Hepatocyte (in vitro differentiated cells): Measurements from ENCODE around the gene MBD6. TPM values are rescaled to one million over a fixed set of nuclear protein-coding genes. Genes with fewer than 3 reads are reported as not detected.
"Not testable (repeated sequence)": the region's sequence is repeated elsewhere in the genome, so short reads cannot be mapped to it uniquely, and the experiment has no call there.

Experiments used
- DNase-seq: peaks from one replicate; pipeline ENCODE4 v3.0.0-alpha.2; 2016; ENCODE audit warnings: low spot score
- H2AFZ ChIP-seq: fragments of 200-600 bp; sonication (generic); 2 replicates; pipeline ENCODE4 v1.6.0; 2016; ENCODE audit warnings: antibody characterized with exemption, mild to moderate bottlenecking
- H3K27ac ChIP-seq: fragments of 200-600 bp; sonication (generic); 2 replicates; pipeline ENCODE4 v1.5.1; 2016; ENCODE audit warnings: mild to moderate bottlenecking
- H3K27me3 ChIP-seq: fragments of 200-600 bp; sonication (generic); 2 replicates; pipeline ENCODE4 v1.6.1; 2016
- H3K36me3 ChIP-seq: fragments of 200-600 bp; sonication (generic); replicated peaks from 2 replicates; pipeline ENCODE4 v1.5.1; 2016; ENCODE audit warnings: low read depth; ENCODE audit not compliant: insufficient read depth
- H3K4me1 ChIP-seq: fragments of 200-600 bp; sonication (generic); 2 replicates; pipeline ENCODE4 v1.5.1; 2016; ENCODE audit warnings: mild to moderate bottlenecking, moderate library complexity; ENCODE audit not compliant: insufficient read depth
- H3K4me2 ChIP-seq: fragments of 200-600 bp; sonication (generic); 2 replicates; pipeline ENCODE4 v1.6.0; 2016
- H3K4me3 ChIP-seq: fragments of 200-600 bp; sonication (generic); 2 replicates; pipeline ENCODE4 v1.5.1; 2016; ENCODE audit warnings: mild to moderate bottlenecking
- H3K79me2 ChIP-seq: fragments of 200-600 bp; sonication (generic); 2 replicates; pipeline ENCODE4 v1.6.0; 2017; ENCODE audit warnings: mild to moderate bottlenecking
- H3K9me2 ChIP-seq: fragments of 200-600 bp; sonication (generic); replicated peaks from 2 replicates; pipeline ENCODE4 v1.6.0; 2017; ENCODE audit warnings: mild to moderate bottlenecking; ENCODE audit not compliant: insufficient read depth
- H3K9me3 ChIP-seq: fragments of 200-600 bp; sonication (generic); 2 replicates; pipeline ENCODE4 v1.5.1; 2016; ENCODE audit warnings: low read depth, mild to moderate bottlenecking
- H4K20me1 ChIP-seq: fragments of 200-600 bp; sonication (generic); 2 replicates; pipeline ENCODE4 v1.6.0; 2016; ENCODE audit warnings: mild to moderate bottlenecking; ENCODE audit not compliant: insufficient read depth, poor library complexity, severe bottlenecking
- EZH2 ChIP-seq: fragments of 200-600 bp; sonication (generic); IDR thresholded peaks from 2 replicates; pipeline ENCODE4 v1.6.1; 2016; ENCODE audit warnings: antibody characterized with exemption, mild to moderate bottlenecking, borderline replicate concordance
- EZH2phosphoT487 ChIP-seq: fragments of 200-600 bp; sonication (generic); IDR thresholded peaks from one replicate; pipeline ENCODE4 v1.6.1; 2018; ENCODE audit warnings: antibody characterized with exemption, mild to moderate bottlenecking, low read depth, moderate library complexity; ENCODE audit not compliant: unreplicated experiment, severe bottlenecking
- WGBS: methylation state at CpG from one replicate; pipeline ENCODE4 v1.1.6; 2016; ENCODE audit warnings: low lambda C conversion rate; ENCODE audit errors: missing lambda C conversion rate; 5-methylcytosine and 5-hydroxymethylcytosine counted together
- polyA plus RNA-seq: library from polyadenylated mRNA; unstranded; fragments of >200 nt; fragmentation: Nextera tagmentation; extraction: Ambion mirVana; gene quantifications from 2 replicates; pipeline ENCODE4 v1.2.1, GENCODE V29; 2016
- total RNA-seq: library from RNA; depleted of rRNA; stranded (reverse); fragments of >200 nt; gene quantifications from 2 replicates; pipeline ENCODE4 v1.2.3, GENCODE V29; 2014
- TF ChIP-seq, protein P1 (sequence below): fragments of 200-600 bp; sonication (generic); IDR thresholded peaks from 2 replicates; pipeline ENCODE4 v1.5.1; 2016; ENCODE audit warnings: antibody characterized with exemption, mild to moderate bottlenecking; ENCODE audit not compliant: poor library complexity

MBD6 gene
- total and polyA plus RNA-seq, 2 experiments from 2014 or later, result 7.0 to 35.2 TPM

- Histone ChIP-seq H3K27ac (no peak overlapping the region), H3K4me2 (no peak overlapping the region), H4K20me1 (no peaks in the 10 kb centered on the region), H2AFZ (no peak overlapping the region), H3K27me3 (peaks cover 46% of the 10 kb centered on the region), H3K4me3 (no peak overlapping the region), H3K79me2 (no peaks in the 10 kb centered on the region), H3K4me1 (peaks cover 2% of the 10 kb centered on the region), H3K9me3 (no peaks in the 10 kb centered on the region), H3K9me2 (no peaks in the 10 kb centered on the region), H3K36me3 (no peaks in the 10 kb centered on the region)
- WGBS, result 96% methylated on average over 1 of the region's 1 CpG
- TF ChIP-seq, protein P1, sequence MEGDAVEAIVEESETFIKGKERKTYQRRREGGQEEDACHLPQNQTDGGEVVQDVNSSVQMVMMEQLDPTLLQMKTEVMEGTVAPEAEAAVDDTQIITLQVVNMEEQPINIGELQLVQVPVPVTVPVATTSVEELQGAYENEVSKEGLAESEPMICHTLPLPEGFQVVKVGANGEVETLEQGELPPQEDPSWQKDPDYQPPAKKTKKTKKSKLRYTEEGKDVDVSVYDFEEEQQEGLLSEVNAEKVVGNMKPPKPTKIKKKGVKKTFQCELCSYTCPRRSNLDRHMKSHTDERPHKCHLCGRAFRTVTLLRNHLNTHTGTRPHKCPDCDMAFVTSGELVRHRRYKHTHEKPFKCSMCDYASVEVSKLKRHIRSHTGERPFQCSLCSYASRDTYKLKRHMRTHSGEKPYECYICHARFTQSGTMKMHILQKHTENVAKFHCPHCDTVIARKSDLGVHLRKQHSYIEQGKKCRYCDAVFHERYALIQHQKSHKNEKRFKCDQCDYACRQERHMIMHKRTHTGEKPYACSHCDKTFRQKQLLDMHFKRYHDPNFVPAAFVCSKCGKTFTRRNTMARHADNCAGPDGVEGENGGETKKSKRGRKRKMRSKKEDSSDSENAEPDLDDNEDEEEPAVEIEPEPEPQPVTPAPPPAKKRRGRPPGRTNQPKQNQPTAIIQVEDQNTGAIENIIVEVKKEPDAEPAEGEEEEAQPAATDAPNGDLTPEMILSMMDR, result no peak
- TF ChIP-seq EZH2phosphoT487 (no peak), EZH2 (no peak)
- DNase-seq, result no peak
These were observed 32.3 kb downstream of the MBD6 start for GRCh38 chr12:57554897-57555296.

GRCh38 chr12:57558864-57559263 is 36.2 kb downstream of the MBD6 start:
- no peak for TF ChIP-seq EZH2
- TF ChIP-seq, protein P1, result no peak
- no peak for TF ChIP-seq EZH2phosphoT487
- Histone ChIP-seq H3K27ac (no peak overlapping the region), H2AFZ (no peak overlapping the region), H3K4me3 (no peak overlapping the region), H3K9me3 (no peaks in the 10 kb centered on the region), H3K4me2 (no peak overlapping the region), H3K36me3 (no peaks in the 10 kb centered on the region), H3K27me3 (peaks cover 10% of the 10 kb centered on the region), H3K79me2 (no peaks in the 10 kb centered on the region), H3K4me1 (no peaks in the 10 kb centered on the region), H3K9me2 (no peaks in the 10 kb centered on the region), H4K20me1 (no peaks in the 10 kb centered on the region)
- DNase-seq, result no peak
- WGBS, result 79% methylated on average over 4 of the region's 4 CpGs

- 81% methylated on average over 2 of the region's 2 CpGs for WGBS
- H3K4me2 ChIP-seq, result no peak overlapping the region
These were observed 37.9 kb downstream of the MBD6 start for GRCh38 chr12:57560516-57560915.

GRCh38 chr12:57561117-57561516 is 38.5 kb downstream of the MBD6 start:
- 50% methylated on average over 1 of the region's 1 CpG for WGBS
- not testable (repeated sequence) for H3K4me1 ChIP-seq

More at GRCh38 chr12:57560516-57560915, 37.9 kb downstream of the MBD6 start:
- Histone ChIP-seq H3K4me3 (no peak overlapping the region), H3K36me3 (no peaks in the 10 kb centered on the region), H3K9me3 (no peaks in the 10 kb centered on the region), H3K9me2 (no peaks in the 10 kb centered on the region), H2AFZ (no peak overlapping the region), H3K27me3 (peaks cover 3% of the 10 kb centered on the region), H3K27ac (no peak overlapping the region), H4K20me1 (no peaks in the 10 kb centered on the region), H3K4me1 (no peaks in the 10 kb centered on the region), H3K79me2 (no peaks in the 10 kb centered on the region)
- DNase-seq, result no peak
- no peak for TF ChIP-seq EZH2phosphoT487
- TF ChIP-seq, protein P1, result no peak
- TF ChIP-seq EZH2, result no peak

More at GRCh38 chr12:57561117-57561516, 38.5 kb downstream of the MBD6 start:
- H2AFZ ChIP-seq, H3K4me3 ChIP-seq, H3K36me3 ChIP-seq, H3K9me3 ChIP-seq, H3K79me2 ChIP-seq, H3K27me3 ChIP-seq, H4K20me1 ChIP-seq, H3K4me2 ChIP-seq, H3K27ac ChIP-seq, H3K9me2 ChIP-seq, DNase-seq: not testable (repeated sequence)
